ENCODE results near the gene ITPRIPL2. TPM values are rescaled to one million over a fixed set of nuclear protein-coding genes. Genes with fewer than 3 reads are reported as not detected.

The ITPRIPL2 gene
- total and polyA plus RNA-seq, 2 of the 13 experiments (the other 11 are each of a cell fraction or from before 2014, with no cell fraction given): 5.9 to 12.6 TPM

GRCh38 chr16:19071811-19072777, 41.7 kb upstream of the ITPRIPL2 start (continued):
- TF ChIP-seq PRDM10 (CRISPR knock-in tag; IDR thresholded peaks at IDR 0.05; ENCODE audit: low read depth) (no peak), AFF4 (CRISPR knock-in tag; IDR thresholded peaks at IDR 0.05) (no peak), SNAPC5 (CRISPR knock-in tag; IDR thresholded peaks at IDR 0.05; ENCODE audit: borderline replicate concordance) (no peak), ZBED4 (CRISPR knock-in tag; IDR thresholded peaks at IDR 0.05; ENCODE audit: borderline replicate concordance) (no peak), NRL (CRISPR knock-in tag; IDR thresholded peaks at IDR 0.05; ENCODE audit: borderline replicate concordance) (0 out of 2 replicates have a peak, but pooled peaks have one; percentile 28), TP53 (CRISPR knock-in tag; conservative IDR thresholded peaks at IDR 0.05) (no peak), TFAP4 (IDR thresholded peaks at IDR 0.05; ENCODE audit: borderline replicate concordance, low read depth) (no peak), TMF1 (CRISPR knock-in tag; IDR thresholded peaks at IDR 0.05; ENCODE audit: low read depth) (no peak), ZNF34 (CRISPR knock-in tag; IDR thresholded peaks at IDR 0.05; ENCODE audit: borderline replicate concordance) (0 out of 2 replicates have a peak, but pooled peaks have one; percentile 39), HNF1B (CRISPR knock-in tag; IDR thresholded peaks at IDR 0.05) (peak; percentile 67; the same call in 1 of the 2 replicates), TOE1 (CRISPR knock-in tag; IDR thresholded peaks at IDR 0.05) (no peak), JARID2 (CRISPR knock-in tag; IDR thresholded peaks at IDR 0.05; ENCODE audit: insufficient replicate concordance) (peak; percentile 27)

All from HepG2 (cell line).